Activated naive CD4-positive, alpha-beta T cell (primary cell): ENCODE results near the gene PON3.
"Not testable (repeated sequence)": the region's sequence is repeated elsewhere in the genome, so short reads cannot be mapped to it uniquely, and the experiment has no call there.

Experiments used
- DNase-seq, 4 experiments: peaks; one replicate each; lab custom pipeline; 2025; lab: John Stamatoyannopoulos, UW

PON3 gene

DNA sequence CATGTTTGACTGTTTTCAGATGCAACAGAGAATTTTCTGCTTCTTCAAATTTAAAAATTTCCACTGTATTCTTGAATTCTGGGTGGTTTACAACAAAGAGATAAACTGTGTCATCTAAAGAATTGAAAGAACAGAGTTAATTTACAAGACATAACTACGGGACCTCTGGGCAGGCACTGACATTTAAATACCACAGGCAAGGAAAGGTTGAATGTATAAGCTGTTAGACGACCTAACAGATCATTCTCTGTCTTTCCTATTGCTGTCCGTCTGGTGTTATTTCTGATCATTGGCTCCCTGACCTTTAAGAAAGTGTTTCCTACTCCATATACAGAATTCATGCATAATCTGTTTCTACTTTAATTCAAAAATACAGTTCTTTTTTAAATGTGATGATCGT is 15.5 kb upstream of the PON3 start:
- no peak for DNase-seq

DNA sequence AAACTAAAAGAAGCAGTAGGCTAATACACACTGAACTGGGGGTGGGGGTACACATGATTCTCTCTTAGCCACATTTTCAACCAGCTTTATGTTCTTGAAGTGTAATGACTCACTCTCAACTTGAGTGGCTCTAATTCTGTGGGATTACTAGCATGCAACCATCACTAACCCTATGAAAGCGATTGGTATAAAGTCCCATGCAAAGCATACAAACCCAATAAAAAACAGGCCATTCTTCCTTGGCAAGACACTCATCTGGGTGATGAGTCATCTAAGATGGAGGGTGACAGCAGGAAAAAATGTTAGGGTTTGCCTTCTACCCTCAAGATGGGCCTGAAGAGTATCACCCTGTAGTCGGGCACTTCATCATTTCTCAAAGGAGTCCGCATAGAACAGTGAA is 14.9 kb upstream of the PON3 start:
- no peak for DNase-seq

DNA sequence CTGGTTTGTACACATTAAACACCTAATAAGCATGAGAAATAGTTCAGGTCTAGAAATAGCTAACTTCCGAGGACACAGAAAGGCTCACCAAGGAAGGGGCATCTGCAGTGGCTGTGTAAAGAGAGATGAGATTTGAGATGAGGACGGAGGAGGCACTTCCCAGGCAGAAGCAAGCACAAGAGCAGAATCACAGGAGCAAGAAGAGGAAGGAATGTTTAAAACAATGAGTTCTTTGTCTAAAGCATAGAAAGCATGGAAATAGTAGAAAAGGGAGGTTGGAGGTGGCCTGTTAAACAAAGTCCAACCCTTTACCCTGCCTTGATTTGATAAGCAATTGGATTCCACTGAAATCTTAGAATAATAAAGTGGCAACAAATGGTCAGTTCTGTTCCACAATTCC is 11.6 kb upstream of the PON3 start:
- no peak for DNase-seq

DNA sequence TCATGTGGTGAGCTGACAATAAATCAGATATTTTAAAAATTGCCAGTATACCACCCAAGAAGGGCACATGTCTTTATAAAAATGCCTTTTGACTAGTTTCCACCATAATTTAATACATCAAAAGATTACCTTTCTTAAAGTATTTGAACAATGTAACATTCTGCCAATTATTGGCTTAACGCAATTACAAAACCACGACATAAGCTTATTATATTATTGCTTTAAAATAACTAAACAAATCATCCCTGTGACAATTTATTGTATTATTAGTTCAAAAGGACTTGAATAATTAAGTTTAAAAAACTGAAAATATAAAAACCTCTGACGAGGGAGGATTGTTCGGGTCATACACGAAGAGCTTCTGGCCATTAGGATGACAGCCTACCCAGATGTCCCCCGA is 9.6 kb upstream of the PON3 start:
- no peak for DNase-seq

DNA sequence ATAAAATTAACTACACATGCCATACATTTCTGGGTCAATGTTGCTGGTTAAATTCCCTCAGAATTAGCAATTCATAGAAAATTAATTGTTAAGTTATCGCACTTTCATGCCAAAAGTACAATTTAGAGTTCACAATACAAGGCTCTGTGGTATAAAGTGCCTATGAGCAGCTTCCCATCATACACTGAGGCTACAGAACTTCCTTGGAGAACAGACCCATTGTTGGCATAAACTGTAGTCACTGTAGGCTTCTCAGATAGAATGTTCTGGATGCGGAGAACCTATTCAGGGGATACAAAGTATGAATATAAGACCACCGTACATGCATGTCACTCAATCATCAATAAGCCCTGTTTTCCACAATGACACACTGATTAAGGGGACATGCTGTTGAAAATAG is 9.0 kb upstream of the PON3 start:
- no peak for DNase-seq

GRCh38 chr7:95404316-95404865 is 8.2 kb upstream of the PON3 start:
- no peak for DNase-seq

- DNase-seq: no peak
These were observed 2.2 kb upstream of the PON3 start for GRCh38 chr7:95398155-95398940.

GRCh38 chr7:95397381-95397780 is 1.2 kb upstream of the PON3 start:
- no peak for DNase-seq

GRCh38 chr7:95395755-95396135 is 430 bp downstream of the PON3 start:
- no peak for DNase-seq

GRCh38 chr7:95394370-95394769 is 1.8 kb downstream of the PON3 start:
- DNase-seq: no peak

- no peak for DNase-seq
These were observed 4.4 kb downstream of the PON3 start for GRCh38 chr7:95391761-95392160.

GRCh38 chr7:95389516-95389915 is 6.7 kb downstream of the PON3 start:
- DNase-seq: no peak

- not testable (repeated sequence) for DNase-seq
These were observed 16.7 kb downstream of the PON3 start for GRCh38 chr7:95379457-95379856.

GRCh38 chr7:95376632-95377400 is 19.4 kb downstream of the PON3 start:
- no peak for DNase-seq

- DNase-seq: no peak
These were observed 20.5 kb downstream of the PON3 start for GRCh38 chr7:95375591-95376257.

DNA sequence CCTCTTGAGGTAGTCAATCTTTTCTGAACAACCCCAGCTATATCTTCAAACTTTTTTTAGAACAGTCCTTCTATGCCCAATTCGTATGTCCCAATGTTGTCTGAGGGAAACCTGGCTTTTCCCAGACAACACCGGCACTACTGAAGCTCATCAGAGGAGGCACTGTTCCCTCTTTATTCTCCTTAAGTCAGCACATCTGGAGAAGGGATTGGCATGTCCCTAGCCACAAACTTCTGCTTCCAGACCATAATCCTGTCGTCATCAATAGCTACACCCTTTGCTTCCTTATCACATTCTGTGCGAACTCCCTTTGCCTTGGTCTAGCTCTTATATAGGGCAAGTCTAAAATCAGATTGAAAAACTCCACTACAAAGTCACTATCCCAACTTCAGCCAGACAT is 22.9 kb downstream of the PON3 start:
- DNase-seq: no peak

DNA sequence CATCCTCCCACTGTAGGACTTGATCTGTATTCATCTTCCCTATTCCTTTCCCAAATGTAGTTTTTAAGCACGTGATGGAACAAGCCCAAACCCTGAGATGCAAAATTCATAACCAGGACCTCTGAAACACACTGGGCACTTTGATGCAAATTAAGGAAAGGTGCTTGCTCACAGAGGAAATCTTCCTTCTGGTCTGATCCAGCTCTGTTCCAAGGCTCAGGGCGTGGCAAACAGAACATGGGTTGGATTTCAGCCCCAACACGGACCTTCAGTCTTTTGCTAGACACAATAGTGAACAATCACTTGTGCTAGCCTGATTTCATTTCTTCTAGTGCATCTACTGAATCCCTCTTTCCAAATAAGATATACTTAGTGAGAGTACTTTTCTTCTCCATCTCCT is 27.9 kb downstream of the PON3 start:
- no peak for DNase-seq

GRCh38 chr7:95367606-95368005 is 28.6 kb downstream of the PON3 start:
- DNase-seq: no peak

DNA sequence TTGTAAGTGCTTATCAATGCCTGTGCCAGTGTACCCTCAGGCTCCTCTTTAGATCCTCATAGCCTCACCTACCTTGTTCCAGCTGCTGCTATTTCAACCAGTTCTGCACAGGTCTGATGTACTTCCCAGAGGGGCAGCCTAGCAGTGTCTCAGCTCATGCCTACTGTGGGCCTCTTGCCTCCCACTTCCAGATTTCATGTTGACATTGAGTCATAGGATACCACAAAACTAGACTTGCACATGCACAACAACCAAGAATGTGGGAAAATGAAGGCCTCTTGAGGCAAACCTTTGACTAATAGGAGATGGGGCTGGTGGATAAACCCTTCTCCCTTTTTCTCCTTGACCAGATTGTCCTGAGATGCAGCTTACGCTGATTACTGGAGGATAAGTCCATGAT is 31.0 kb downstream of the PON3 start:
- DNase-seq: no peak

DNA sequence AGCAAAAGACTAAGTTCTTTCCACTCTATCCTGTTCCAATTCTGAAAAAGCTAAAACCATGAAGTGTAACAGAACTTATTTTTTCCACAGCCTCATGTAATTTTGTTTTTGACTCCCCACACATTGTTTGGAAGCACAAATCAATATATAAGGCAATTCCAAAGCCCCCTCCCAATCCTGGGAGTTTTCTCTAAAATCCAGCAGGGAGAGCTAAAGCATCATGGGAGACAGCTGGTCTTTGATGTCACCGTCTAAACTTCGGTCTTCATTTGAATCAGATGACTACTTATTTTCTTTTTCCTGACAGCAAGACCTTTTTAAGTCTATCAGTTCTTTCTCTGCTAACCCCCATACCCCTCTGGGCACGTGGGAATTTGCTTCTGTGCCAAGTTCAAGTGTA is 38.6 kb downstream of the PON3 start:
- no peak for DNase-seq

DNA sequence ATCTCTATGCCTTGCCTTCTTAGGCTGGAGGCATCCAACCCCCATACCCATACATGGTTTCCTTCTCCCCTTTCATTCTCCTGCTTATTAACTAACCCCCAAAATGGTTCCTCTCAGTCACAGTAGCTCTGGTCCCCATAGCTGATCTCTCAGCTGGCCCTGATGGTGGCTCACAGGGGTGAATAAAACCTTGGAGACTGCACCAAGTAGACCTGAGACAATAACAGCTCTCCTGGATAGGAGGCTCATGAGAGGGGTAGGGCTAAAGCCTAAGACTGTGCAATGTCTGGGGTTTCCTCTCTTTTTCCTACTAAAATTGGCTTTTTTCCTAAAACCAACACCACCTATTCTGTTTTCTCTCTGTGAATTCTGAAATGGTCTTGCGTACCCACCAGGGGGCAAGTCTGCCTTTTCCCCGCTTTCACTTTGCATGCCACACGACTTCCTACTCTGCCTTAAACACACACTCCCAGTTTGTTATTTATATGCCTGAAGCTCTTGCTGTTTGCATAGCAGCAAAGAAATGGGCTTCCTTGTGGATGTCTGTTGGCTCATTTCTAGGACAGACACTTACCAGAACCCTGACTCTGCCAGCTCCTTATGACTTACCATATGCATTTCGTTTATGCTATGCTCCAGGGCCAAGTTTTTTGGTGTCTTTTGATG is 53.4 kb downstream of the PON3 start:
- DNase-seq: no peak

DNA sequence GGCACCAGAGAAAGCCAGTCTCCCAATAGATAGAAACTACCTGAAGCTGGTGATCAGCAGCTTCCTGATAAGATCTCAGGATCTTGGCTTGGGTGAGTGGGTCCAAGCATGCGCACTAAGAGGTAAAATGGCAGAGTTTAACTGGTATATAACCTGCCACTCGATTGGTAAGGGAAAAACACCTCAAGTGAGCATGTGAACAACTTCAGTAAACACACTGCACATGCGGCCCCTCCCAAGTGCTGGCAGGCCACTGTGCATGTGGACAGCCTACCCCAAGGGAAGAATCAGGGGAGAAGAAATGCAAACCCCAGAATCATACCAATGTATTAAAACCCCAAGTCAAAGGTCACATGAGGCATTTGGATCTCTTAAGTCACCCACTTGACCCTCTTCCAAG is 54.1 kb downstream of the PON3 start:
- no peak for DNase-seq
